NCI-H1436 treated with DMSO at 0.1 percent for 48 hours (cell line): ENCODE results near the gene SDC1.

Source experiments
- DNase-seq: peaks from one replicate; lab custom pipeline; 2025; lab: John Stamatoyannopoulos, UW

The SDC1 gene

DNA sequence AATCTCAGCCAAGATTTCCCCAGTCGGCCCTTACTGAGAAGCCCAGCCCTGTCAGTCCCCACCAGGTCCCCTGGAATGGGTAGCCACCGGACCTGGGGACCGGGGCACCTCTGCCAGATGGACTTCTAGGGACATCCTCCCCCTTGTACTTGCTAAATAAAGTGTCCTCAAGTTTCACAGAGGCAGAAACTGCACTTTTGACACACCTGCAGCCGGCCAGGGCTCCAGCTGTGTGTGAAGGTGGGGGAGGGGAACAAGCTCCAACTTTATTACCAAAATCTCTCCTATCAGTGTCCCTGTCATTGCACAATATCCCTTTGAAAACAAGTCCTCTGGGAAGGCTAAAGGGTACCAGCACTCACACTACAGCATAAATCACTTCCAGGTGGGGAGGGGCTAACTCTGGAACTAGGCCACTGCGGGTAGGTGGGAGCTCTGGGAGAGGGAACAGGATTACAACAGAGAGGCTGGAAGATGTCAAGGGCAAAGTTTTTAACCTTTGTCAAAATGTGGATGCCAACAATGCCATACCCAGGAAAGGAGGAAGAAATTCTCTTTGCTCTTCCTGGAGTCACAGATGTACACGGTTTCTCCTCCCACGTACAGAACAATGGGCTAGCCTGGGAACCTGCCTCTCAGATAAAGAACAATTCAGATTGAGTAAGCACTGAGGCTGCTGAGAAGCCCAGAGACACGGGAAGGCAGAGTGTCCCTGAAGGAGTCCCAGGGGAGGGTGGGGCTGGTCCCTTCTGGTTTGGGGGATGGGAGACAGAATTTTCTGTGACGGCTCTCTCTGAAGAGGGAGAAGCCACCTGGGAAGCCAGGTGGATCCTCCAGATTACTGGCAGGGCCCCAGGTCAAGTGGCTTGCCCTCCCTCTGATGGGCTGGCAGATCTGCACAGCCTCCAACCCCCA is 11.0 kb downstream of the SDC1 start:
- DNase-seq = peak; percentile 40

DNA sequence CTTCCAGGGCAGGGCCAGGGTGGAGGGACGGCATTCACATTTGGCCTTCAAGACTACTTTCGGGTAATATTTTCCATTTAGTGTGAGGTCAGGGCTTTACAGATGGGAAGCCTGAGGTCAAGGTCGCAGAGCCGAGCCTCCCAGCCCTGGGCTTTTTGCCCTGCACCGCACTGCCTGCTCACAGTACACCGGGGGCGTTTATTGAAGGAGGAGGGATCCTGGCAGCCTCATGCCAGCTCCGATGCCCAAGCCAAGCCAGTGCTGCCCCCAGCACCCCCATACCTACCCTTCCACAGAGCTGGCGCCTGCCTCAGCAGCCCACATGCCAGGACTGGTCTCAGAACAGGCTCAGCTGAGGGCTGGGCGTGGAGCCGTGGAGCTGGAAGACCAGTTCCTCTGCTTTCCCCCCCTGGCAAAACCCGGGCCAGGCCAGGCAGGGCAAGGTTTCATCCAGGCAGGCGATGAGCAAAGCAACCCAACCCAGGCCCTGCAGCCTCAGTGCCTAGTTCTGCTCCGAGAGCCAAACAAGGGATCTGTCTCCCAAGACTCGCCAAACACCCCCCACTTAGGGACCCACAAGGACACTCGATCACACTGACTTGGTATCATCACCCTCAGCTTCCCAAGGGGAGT is 11.9 kb downstream of the SDC1 start:
- no peak for DNase-seq

DNA sequence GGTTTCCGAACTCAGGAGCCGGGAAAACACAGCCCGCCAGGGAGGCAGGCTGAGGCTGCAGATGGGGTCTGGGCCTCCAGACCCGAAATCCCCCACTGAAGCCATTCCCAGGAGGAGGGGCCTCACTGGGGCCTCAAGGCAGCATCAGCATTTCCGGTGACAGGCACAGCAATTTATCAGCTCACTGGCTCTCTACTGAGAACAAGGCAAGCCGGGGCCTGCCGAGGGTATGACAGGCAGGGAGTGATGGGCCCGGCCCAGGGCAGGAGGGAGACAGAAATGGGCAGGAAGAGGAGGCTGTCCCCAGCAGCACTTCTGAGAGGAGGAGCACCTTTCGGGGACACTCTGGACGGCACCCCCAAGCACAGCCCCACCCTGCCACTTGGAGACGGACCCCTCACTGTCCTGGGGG is 12.5 kb downstream of the SDC1 start:
- no peak for DNase-seq

DNA sequence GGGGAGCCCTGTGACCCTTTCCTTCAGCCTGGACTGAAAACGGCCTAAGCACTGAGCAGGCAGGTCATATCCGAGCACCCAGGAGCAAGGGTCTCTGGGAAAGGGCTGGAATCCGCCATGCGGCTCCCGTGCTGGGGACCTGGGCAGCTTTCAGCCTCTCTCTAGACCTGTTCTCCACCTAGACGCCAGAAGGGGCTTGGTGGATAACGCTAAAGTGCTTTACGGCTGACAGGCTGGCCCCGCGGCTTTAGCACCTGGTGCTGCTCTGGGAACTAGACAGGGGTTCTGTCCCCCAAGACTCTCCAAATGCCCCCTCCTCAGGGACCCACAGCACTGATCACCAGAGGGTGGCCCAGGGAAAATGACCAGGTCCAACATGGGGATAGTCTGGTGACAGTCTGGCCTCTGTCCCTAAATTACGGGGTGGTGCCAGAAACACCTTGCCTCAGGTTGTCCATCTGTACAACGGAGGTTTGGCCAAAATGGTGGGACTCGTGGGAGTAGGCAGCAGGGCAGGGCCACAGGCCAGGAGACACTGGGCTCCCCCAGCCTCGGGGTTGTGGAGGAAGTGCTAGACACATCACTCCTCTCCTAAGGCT is 13.0 kb downstream of the SDC1 start:
- no peak for DNase-seq

DNA sequence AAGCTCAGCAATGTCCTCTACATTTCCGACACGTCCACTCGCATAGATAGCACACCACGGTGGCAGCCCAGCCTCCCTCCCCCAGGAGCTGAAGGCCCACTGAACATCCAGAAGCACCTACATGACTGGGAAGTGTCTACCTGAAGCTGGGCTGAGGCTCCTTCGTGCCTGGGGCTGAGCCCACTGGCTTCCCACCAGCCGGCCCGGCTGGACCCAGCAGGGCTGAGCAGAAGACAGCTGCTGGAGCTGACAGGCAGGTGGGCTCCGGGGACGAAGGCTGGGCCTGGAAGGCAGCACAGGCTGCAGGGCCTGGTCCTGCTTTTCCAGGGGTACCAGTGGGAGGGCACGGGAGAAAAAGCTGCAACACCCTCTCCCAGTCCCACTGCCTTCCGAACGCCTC is 13.5 kb downstream of the SDC1 start:
- DNase-seq = no peak

DNA sequence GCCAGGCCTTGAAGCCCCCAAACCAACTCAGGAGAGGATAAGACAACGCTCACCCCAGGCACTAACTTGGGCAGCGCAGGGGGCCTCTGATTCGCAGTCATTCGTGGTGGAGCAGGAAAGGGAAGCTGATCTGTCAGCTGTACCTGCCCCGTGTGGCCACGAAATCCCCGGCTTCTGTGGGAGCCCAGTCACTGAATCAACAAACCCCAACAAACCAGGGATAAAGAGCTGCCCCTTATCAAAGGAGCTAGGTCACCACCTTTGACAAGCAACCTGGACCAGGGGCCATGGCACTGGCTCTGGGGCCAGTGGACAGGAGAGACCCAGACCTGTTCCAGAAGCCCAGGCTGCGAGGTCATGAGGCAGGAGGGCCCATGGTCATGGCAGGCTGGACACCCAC is 14.5 kb downstream of the SDC1 start:
- DNase-seq = no peak

DNA sequence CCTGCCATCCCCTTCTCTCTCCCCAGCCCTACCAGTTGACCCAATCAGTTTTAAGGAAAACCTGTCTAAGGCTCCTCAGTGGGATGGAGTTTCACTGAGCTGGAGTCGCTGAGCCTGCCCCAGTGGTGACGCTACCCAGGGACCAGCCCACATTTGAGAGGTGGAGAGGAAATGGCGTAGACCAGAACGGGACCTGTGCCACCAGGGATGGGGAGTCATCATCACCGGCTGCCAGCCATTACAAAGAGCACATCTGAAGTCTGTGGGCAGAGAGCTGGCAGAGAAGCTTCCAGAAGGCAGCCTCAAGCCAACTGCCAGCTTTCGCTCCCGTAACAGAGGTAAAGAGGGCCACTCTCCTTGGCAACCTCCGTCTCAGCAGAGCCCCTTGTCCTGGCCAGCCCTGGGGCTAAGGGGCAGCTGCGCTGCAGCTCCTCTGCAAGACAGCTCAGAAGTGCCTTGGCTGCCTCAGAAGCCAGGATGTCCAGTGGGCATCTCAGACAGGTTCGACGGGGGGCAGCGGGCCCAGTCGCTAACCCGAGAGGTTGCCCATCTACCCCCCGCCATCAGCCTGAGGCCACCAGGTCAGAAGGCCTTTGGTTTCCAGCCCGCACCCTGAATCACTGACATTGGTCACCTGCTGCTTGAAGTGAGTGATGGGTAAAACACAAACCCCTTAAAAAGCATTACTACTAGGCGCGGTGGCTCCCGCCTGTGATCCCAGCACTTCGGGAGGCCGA is 15.4 kb downstream of the SDC1 start:
- DNase-seq = no peak

DNA sequence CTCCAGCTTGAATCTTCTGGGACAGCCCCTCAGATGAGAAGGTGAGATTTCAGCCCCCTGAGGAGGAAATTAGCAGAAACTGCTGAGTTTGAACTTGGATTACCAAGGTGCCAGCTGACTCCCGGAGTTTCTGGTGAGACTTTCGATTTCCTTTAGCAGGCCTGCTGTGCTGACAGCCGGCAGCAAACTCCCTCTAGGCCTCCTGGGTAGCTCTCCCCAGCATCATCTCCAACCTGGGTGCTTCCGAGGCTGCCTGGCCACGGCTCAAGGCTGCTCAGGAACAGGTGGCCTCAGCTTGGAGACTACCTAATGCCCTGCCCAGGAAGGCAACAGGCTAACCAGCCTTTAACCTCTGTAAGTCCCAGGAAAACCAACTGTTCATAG is 16.5 kb downstream of the SDC1 start:
- no peak for DNase-seq

DNA sequence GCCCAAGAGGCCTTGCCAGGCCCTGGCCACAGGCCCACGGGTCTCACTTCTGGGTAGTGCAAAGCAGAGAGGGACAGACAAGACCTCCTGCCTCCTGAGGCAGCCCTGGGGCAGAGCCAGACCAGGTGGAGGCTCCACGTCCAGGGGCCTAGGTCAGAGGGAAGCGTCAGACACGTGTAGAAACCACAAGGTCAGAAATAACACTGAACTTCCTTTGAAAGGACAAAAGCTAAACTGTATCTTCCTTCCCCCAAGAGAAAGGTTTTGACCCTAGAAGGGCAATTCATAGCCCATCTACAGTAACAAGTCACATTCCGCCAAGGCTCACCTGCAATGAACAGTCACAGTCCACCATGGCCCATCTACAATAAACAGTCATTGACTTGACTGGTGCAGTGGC is 17.9 kb downstream of the SDC1 start:
- DNase-seq = no peak

DNA sequence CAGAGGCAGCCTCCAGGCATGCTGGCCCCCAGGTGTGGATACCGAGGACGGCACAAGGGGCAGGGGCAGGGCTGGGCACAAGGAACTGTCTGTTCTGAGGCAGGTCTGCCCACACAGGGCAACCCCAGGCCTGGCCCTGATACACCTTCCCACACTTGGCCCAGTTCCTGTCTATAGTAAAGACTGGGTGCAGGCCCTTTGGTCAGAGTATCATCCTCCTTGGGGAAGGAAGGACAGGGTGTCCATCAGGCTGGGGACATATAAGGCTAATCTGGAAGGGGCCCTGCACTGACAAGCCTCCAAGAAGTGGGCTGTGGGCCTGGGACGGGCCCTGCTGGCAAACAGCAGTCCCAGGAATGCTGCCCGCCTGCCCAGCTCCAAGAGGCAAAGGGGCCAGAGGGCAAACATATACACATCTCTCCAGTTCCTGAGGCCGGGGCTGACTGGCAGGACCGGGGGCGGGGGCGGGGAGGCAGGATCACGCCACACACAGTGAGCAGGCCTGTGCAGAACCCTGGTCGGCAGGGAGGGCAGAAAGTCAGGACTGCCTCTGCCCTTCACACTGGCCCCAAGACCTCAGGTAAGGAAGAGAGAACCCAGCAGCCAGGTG is 18.9 kb downstream of the SDC1 start:
- no peak for DNase-seq

DNA sequence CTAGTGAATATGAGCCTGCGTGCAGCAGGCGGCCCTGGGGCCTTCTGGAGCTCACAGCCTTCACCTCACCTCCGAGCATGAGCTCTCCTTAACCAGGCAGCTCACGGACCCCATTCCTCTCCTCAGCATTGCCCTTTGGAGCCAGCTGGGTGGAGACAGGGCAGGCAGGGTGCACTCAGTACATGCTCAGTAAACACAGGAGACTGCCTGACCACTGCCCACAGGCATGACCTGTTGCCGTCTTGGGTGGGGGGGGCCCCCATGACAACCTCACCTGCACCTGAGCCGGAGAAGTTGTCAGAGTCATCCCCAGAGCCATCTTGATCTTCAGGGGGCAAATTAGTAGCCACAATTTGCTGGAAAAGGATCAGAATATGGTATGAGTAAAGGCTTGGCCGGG is 19.9 kb downstream of the SDC1 start:
- no peak for DNase-seq

DNA sequence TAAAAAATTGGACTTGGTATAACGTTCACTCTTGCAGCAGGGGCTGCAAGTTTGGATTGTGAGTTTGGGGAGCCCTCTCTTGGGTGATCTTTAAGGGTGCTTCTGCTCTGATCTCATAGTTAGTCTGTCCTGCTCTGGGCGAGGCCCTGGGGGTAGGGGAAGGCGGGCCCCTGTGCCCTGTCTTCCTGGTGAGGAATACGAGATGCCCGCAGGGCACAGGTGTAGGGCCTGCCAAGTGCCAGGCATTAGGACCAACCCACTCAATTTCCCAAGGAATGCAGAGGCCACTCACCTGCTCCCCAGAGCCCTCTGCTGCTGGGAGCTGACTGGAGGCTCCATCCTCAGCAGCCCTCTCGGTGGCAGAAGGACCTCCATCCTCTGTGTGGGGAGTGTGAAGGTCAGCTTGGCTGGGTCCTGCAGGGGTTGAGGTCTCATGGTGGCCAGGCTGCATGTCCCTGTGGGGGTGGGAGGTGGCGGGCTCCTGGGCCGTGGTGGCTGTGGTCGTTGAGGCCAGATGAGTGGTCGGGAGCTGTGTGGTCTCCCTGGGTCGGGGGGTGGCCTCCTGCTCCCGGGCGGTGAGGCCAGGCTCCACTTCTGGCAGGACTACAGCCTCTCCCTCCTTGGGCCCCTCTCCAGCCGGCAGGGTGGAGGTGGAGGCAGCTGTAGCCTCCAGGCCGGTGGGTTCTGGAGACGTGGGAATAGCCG is 21.3 kb downstream of the SDC1 start:
- DNase-seq = no peak

DNA sequence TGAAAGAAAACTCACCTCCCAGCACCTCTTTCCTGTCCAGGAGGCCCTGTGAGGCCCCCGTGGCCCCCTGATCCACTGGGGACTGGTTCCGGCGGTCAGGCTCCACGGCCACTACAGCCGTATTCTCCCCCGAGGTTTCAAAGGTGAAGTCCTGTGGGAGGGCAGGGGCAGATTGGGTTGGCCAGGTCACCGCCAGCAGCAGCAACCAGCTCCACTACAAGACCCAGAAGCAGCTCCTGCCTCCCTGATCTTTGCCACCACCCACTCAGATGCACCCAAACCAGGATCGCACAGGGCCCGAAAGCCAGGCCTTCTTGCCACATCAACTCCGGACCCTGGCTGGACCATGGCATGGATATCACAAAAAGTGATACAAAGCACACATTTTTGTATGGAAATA is 21.9 kb downstream of the SDC1 start:
- DNase-seq = no peak

DNA sequence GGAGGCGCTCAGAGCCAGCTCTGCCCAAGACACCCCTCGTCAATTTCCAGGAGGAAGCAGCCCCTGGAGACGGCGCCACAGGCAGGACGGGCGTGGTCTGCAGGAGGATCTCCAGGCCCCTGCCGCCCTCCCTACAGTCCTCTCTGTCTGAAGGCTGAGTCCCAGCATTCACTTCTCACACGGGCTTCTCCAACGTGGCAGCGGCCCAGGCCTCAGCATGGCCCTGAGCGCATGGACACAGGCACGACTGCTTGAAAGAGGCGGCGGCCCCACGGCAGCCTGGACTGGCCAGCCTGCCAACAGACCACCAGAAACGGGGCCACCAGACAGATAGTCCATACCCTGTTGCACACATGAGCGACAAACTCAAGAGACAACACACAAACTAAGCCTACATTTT is 23.3 kb downstream of the SDC1 start:
- no peak for DNase-seq

DNA sequence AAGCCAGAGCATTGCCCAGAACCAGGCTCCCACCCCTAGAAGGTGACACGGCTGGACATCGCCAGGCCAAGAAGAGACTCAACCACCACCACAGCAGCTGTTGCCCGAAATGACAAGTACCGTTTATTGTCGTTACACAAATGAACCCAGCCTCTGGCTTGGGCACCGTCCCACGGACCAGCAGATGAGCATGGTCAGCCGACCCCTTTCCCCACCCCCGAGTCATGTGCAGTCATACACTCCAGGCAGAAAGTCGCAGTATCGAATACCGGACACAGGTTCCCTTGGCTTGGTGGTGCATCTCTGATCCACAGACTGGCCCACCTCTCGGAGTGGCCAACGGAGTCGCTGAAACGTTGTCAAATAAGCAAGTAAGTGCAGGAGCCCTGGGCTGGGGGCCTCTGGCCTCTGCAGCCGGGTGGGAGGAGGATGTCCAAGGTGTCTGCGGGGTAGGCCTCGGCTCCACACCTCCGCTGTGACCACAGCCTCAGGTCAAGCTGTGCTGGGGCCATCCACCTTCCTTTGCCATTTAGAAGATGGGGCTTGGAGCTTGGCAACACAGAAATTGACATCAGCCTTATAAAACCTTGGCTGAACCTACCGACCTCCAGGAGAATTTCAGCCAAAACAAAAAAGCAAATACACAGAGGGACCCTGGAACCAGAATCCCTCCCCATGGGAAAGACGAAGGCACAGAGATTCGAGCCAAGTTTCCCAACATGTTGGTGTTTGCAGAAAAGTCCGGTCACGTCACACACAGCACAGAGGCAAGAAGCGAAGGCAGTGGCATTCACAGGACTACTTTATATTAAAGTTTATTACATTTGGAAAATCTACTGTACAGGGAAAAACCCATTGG is 24.0 kb downstream of the SDC1 start:
- no peak for DNase-seq

DNA sequence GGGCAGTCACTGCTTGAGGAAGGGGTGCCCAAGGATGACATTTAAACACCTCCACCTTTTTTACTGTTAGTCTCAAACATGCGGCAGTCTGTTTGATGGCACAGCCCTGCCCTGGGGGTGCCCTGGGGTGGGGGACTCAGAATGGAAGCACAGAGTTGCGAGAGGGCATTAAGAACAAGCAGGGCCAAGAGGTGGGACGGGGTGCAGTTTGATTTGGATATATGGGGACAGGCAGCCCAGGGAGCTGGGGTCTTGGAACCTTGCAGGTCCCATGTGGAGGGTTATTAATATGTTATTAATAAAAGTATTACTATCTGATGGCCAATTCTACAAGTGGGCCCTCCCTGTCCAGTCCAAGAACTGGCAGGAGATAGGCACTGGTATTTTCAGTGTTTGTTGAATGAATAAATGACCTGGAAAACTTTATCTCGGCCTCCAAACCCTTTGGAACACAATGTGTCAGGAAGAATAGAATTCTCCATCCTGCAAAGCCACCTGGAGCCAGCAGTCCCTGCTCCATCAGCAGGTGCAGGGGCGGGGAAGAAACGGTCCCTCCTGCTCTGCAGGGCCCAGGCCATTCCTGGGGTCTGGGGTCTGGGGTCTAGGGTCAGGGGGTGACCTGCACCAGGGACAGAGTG is 25.2 kb downstream of the SDC1 start:
- no peak for DNase-seq

DNA sequence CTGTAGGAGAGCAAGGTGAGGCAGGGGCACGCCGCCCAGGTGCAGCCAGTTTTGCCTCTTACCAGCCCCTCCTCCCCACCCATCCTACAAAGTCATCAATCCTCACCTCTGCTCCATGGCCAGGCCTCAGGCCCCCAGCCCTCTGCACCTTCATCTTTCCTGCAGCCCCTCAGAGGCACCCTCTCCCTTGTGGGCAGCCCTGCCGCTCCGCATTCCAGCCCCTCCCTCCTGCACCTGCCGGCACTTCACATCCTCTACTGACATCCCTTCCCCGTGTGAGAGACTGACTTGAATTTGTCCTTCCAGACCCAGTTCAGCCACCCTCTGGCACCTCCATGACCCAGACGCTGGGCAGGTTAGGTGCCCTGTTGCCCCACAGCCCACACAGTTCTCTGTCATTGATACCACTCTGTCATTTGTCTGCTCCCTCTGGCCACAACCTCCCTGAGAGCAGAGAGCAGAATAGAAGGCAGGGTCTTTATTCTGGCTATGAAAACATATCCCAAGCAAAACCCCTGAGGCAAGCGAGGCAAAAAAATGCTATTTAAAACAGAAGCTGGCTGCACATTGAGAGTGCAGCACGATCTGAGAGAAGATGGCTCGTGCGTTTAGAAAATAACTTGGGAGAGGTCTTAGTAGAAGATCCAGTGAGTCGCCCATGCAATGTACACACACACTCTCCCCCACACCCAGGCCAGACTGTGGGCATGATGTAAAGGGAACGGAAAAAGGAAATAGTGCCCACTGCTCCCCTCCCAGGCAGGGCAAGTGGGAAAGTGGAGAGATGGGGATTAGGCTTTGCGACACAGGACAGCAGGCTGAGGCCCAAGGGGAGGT is 25.9 kb downstream of the SDC1 start:
- no peak for DNase-seq

DNA sequence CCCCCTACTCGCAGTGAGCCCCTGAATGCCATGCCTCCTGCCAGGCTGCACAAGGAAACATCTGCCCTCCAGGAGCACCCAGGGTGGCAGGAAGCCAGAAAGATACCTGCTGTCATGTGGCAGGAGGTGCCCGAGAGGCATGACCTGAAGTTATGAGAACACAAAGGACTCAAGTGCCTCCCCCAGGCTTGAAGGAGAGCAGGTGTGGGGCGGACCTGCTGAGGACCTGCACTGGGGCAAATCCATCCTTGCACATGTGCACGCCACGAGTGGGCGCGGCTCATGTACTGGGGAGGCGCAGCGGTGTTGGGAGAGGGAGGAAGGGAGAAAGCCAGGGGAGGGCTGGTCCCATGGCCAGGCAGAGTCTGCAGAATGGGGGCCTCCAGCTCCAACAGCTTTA is 26.9 kb downstream of the SDC1 start:
- DNase-seq = no peak

DNA sequence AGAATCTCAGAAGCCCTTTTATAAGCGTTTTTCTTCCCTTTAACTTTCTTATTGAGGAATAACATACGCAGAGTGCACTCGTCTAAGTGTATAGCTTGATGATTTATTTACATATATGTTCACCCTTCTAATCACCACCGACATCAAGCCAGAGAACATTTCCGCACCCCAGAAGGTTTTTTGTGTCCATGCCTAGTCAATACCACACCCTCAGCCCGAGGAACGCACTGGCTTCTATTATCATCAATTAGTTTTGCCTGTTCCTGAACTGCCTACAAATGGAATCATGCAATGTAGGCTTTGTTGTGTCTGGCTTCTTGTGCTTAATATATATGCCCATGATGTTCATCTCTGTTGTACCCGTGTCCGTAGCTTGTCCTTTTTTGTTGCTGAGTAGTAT is 27.7 kb downstream of the SDC1 start:
- no peak for DNase-seq
